ENCODE data around the gene SLIT2.

- TF ChIP-seq, protein P1, sequence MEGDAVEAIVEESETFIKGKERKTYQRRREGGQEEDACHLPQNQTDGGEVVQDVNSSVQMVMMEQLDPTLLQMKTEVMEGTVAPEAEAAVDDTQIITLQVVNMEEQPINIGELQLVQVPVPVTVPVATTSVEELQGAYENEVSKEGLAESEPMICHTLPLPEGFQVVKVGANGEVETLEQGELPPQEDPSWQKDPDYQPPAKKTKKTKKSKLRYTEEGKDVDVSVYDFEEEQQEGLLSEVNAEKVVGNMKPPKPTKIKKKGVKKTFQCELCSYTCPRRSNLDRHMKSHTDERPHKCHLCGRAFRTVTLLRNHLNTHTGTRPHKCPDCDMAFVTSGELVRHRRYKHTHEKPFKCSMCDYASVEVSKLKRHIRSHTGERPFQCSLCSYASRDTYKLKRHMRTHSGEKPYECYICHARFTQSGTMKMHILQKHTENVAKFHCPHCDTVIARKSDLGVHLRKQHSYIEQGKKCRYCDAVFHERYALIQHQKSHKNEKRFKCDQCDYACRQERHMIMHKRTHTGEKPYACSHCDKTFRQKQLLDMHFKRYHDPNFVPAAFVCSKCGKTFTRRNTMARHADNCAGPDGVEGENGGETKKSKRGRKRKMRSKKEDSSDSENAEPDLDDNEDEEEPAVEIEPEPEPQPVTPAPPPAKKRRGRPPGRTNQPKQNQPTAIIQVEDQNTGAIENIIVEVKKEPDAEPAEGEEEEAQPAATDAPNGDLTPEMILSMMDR (IDR thresholded peaks at IDR 0.05): no peak
- no peak for TF ChIP-seq POLR2A (IDR thresholded peaks at IDR 0.05)
Observed at GRCh38 chr4:20268028-20268427, 16.3 kb downstream of the SLIT2 start.
